Caco-2 (cell line): ENCODE data around the gene ARHGAP44. TPM values are rescaled to one million over a fixed set of nuclear protein-coding genes. Genes with fewer than 3 reads are reported as not detected.

Experiments used
- BruUV-seq: library from RNA; stranded (reverse); fragments of 400-500 nt; replicated peaks from 2 replicates; lab custom pipeline; 2021; lab: Mats Ljungman, UMichigan
- CTCF ChIA-PET: fragments of 300-600 bp; sonication (Branson Sonifier 250); formaldehyde crosslinking; loops from one replicate; lab custom pipeline; 2022; ENCODE audit warnings: antibody characterized with exemption; lab: Charles Lee
- POLR2A ChIA-PET: fragments of 300-600 bp; sonication (Branson Sonifier 250); formaldehyde crosslinking; loops from one replicate; lab custom pipeline; 2022; ENCODE audit warnings: antibody characterized with exemption; lab: Charles Lee
- DNase-seq, 2 experiments: peaks; one replicate each; pipeline versions ENCODE4 v3.0.0 to v3.0.0-alpha.2; 2020 to 2022
- H3K27me3 ChIP-seq: replicated peaks from 2 replicates; pipeline ENCODE4 v1.6.0; 2011; ENCODE audit warnings: low read length; ENCODE audit not compliant: control insufficient read depth, insufficient read depth
- H3K36me3 ChIP-seq: 2 replicates; pipeline ENCODE4 v1.5.1; 2011; ENCODE audit warnings: low read length; ENCODE audit not compliant: control insufficient read depth, insufficient read depth
- H3K4me1 ChIP-seq: fragments of 250-450 bp; sonication (Bioruptor Pico); 2 replicates; pipeline ENCODE4 v1.5.1; 2020; ENCODE audit warnings: mild to moderate bottlenecking
- H3K4me3 ChIP-seq: 2 replicates; pipeline ENCODE4 v1.5.1; 2011; ENCODE audit warnings: low read depth, mild to moderate bottlenecking, control low read depth, low read length
- H3K9me3 ChIP-seq: fragments of 250-450 bp; sonication (Bioruptor Pico); 2 replicates; pipeline ENCODE4 v1.5.1; 2020; ENCODE audit warnings: mild to moderate bottlenecking, moderate library complexity
- H3K27ac Mint-ChIP-seq: one replicate; pipeline ENCODE4 v1.8.0; 2022; ENCODE audit warnings: mixed read lengths; ENCODE audit not compliant: unreplicated experiment
- H3K27me3 Mint-ChIP-seq: one replicate; pipeline ENCODE4 v1.8.0; 2022; ENCODE audit warnings: mixed read lengths; ENCODE audit not compliant: insufficient read depth, unreplicated experiment
- H3K36me3 Mint-ChIP-seq: one replicate; pipeline ENCODE4 v1.8.0; 2022; ENCODE audit warnings: mild to moderate bottlenecking, mixed read lengths; ENCODE audit not compliant: insufficient read depth, unreplicated experiment
- H3K4me1 Mint-ChIP-seq: one replicate; pipeline ENCODE4 v1.8.0; 2022; ENCODE audit warnings: low read depth, mixed read lengths; ENCODE audit not compliant: unreplicated experiment
- H3K4me3 Mint-ChIP-seq: one replicate; pipeline ENCODE4 v1.8.0; 2022; ENCODE audit warnings: mild to moderate bottlenecking, moderate library complexity, mixed read lengths; ENCODE audit not compliant: unreplicated experiment
- H3K9me3 Mint-ChIP-seq: one replicate; pipeline ENCODE4 v1.8.0; 2022; ENCODE audit warnings: mixed read lengths; ENCODE audit not compliant: unreplicated experiment
- intact Hi-C: fragments of 100-400 bp; cut with micrococcal nuclease; formaldehyde crosslinking; loops from one replicate; pipeline ENCODE4 v1.10.0; 2022; ENCODE audit not compliant: unreplicated experiment
- total RNA-seq: library from RNA; stranded (reverse); gene quantifications from 2 replicates; pipeline ENCODE4 v1.2.3, GENCODE V29; 2022
- TF ChIP-seq, protein P1 (sequence below), 2 experiments: fragments of 200-600 bp in 1 of 2; IDR thresholded peaks; 1 replicate in 1 of 2; 2 replicates in 1 of 2; pipeline versions ENCODE4 v1.5.1 to v1.8.0; 2011 to 2022; ENCODE audit warnings: antibody characterized with exemption in 1 of 2, control low read depth in 1 of 2, inconsistent platforms in 1 of 2, low read depth in 1 of 2, low read length in 1 of 2, mild to moderate bottlenecking in 1 of 2, moderate library complexity in 1 of 2; ENCODE audit not compliant: insufficient read depth in 1 of 2, severe bottlenecking in 1 of 2, unreplicated experiment in 1 of 2

The ARHGAP44 gene
- total RNA-seq, 1 experiment from 2014 or later, result 4.5 TPM

DNA sequence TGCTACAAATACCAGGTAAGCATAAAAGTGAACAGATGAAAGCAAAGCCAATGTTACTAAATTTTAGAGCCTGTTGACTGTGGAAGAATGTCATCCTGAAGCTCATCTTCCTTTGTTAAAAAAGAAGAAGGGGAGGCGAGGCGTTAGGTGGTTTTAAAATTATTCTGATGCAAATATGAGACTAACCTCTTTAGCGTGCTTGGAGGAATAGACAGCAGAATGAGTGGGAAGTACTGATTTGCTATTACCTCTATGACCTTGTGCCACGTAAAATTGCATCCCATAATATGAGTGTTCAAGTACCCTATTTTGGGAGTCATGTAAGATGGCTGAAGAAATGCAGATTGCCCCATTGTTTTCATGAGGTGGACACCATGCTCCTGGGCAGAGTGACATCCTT lies 132.8 kb downstream of the ARHGAP44 start:
- POLR2A ChIA-PET, result no interaction called here
- Mint-ChIP-seq H3K4me1 (no peaks in the 10 kb centered on the region), H3K27ac (no peak overlapping the region), H3K9me3 (no peaks in the 10 kb centered on the region), H3K4me3 (no peak overlapping the region), H3K36me3 (no peaks in the 10 kb centered on the region), H3K27me3 (no peaks in the 10 kb centered on the region)
- H3K9me3 ChIP-seq, result no peaks in the 10 kb centered on the region
- TF ChIP-seq, protein P1, sequence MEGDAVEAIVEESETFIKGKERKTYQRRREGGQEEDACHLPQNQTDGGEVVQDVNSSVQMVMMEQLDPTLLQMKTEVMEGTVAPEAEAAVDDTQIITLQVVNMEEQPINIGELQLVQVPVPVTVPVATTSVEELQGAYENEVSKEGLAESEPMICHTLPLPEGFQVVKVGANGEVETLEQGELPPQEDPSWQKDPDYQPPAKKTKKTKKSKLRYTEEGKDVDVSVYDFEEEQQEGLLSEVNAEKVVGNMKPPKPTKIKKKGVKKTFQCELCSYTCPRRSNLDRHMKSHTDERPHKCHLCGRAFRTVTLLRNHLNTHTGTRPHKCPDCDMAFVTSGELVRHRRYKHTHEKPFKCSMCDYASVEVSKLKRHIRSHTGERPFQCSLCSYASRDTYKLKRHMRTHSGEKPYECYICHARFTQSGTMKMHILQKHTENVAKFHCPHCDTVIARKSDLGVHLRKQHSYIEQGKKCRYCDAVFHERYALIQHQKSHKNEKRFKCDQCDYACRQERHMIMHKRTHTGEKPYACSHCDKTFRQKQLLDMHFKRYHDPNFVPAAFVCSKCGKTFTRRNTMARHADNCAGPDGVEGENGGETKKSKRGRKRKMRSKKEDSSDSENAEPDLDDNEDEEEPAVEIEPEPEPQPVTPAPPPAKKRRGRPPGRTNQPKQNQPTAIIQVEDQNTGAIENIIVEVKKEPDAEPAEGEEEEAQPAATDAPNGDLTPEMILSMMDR (IDR thresholded peaks at IDR 0.05; ENCODE audit: insufficient read depth in 1 of 2, low read depth in 1 of 2, low read length in 1 of 2, severe bottlenecking in 1 of 2, unreplicated experiment in 1 of 2), result no peak
- intact Hi-C loops, result no loop called here
- no peaks in the 10 kb centered on the region for H3K4me1 ChIP-seq
- CTCF ChIA-PET, result no interaction called here
- H3K36me3 ChIP-seq, result no peaks in the 10 kb centered on the region
- H3K4me3 ChIP-seq, result no peak overlapping the region
- H3K27me3 ChIP-seq, result no peaks in the 10 kb centered on the region
- no peak for DNase-seq
- no TSS peak for BruUV-seq

DNA sequence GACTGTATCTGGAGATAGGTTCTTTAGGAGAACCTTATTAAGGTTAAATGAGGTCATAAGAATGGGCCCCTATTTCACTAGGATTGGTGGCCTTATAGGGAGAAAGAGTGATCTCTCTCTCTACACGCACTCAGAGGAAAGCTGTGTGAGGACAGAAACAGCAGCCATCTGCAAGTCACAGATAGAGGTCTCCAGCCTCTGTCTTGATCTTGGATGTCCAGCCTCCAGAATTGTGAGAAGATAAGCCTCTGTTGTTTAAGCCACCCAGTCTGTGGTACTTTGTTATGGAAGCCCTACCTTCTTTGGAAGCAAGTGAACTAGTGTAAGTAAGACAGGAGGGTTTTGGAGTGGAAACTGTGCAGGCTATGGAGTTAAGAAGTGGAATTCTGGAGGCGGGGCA lies 135.3 kb downstream of the ARHGAP44 start:
- BruUV-seq, result no TSS peak

DNA sequence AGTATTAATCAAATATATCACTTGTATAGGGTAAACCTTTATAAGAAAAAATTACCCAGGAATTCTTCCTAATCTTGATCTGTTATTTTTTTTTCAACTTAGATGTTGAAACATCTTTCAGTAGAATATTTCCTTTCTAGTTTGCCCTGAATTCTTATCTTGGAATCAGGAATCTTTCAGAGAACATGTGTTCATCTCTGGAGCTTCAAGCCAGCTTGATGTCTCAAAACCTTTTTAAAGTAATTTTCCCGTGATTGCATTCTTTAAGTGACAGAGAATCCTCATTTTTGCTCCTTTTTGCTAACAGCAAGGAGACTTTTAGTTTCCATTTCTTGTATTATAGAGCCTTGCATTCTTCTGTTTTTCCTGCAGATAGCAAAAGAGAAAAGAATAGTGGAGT lies 137.7 kb downstream of the ARHGAP44 start:
- POLR2A ChIA-PET, result no interaction called here
- intact Hi-C loops, result no loop called here

More for the DNA sequence above, 135.3 kb downstream of the ARHGAP44 start:
- ChIA-PET CTCF (no interaction called here), POLR2A (no interaction called here)
- Histone ChIP-seq H3K36me3 (no peaks in the 10 kb centered on the region), H3K4me3 (no peak overlapping the region), H3K27me3 (no peaks in the 10 kb centered on the region), H3K9me3 (no peaks in the 10 kb centered on the region), H3K4me1 (no peaks in the 10 kb centered on the region)
- DNase-seq, result no peak
- no peak overlapping the region for H3K27ac Mint-ChIP-seq
- no peak overlapping the region for H3K4me3 Mint-ChIP-seq
- no peaks in the 10 kb centered on the region for H3K9me3 Mint-ChIP-seq
- H3K36me3 Mint-ChIP-seq, result no peaks in the 10 kb centered on the region
- no peaks in the 10 kb centered on the region for H3K27me3 Mint-ChIP-seq
- no peaks in the 10 kb centered on the region for H3K4me1 Mint-ChIP-seq
- TF ChIP-seq, protein P1 (IDR thresholded peaks at IDR 0.05; ENCODE audit: insufficient read depth in 1 of 2, low read depth in 1 of 2, low read length in 1 of 2, severe bottlenecking in 1 of 2, unreplicated experiment in 1 of 2), result no peak
- intact Hi-C loops, result no loop called here

More for the DNA sequence above, 137.7 kb downstream of the ARHGAP44 start:
- Mint-ChIP-seq H3K4me1 (no peaks in the 10 kb centered on the region), H3K27ac (no peak overlapping the region), H3K27me3 (no peaks in the 10 kb centered on the region), H3K9me3 (no peaks in the 10 kb centered on the region), H3K4me3 (no peak overlapping the region), H3K36me3 (no peaks in the 10 kb centered on the region)
- Histone ChIP-seq H3K27me3 (no peaks in the 10 kb centered on the region), H3K9me3 (no peaks in the 10 kb centered on the region), H3K4me3 (no peak overlapping the region), H3K4me1 (no peaks in the 10 kb centered on the region), H3K36me3 (no peaks in the 10 kb centered on the region)
- no peak for DNase-seq
- CTCF ChIA-PET, result no interaction called here
- TF ChIP-seq, protein P1 (IDR thresholded peaks at IDR 0.05; ENCODE audit: insufficient read depth in 1 of 2, low read depth in 1 of 2, low read length in 1 of 2, severe bottlenecking in 1 of 2, unreplicated experiment in 1 of 2), result no peak
- no TSS peak for BruUV-seq
